HEK293 (cell line): Measurements from ENCODE around the gene CCDC136.
A peak's percentile ranks its signal among the peaks of the same experiment; 100 is the strongest.

Experiments
- GLIS1 ChIP-seq: fragments of 450-650 bp; formaldehyde crosslinking; IDR thresholded peaks from 2 replicates; pipeline ENCODE4 v1.5.1; 2016; ENCODE audit warnings: missing biosample characterization, missing genetic modification characterization
- HOXA7 ChIP-seq: sonication (generic); formaldehyde crosslinking; IDR thresholded peaks from 2 replicates; pipeline ENCODE4 v1.8.1; 2022; ENCODE audit warnings: missing genetic modification reagents, borderline replicate concordance
- PATZ1 ChIP-seq: fragments of 450-650 bp; formaldehyde crosslinking; IDR thresholded peaks from 2 replicates; pipeline ENCODE4 v1.5.1; 2016; ENCODE audit warnings: missing biosample characterization, missing genetic modification characterization
- SCRT1 ChIP-seq: fragments of 450-650 bp; formaldehyde crosslinking; IDR thresholded peaks from 2 replicates; pipeline ENCODE4 v1.5.1; 2016; ENCODE audit warnings: missing biosample characterization, missing genetic modification characterization, borderline replicate concordance
- SP2 ChIP-seq: fragments of 450-650 bp; formaldehyde crosslinking; IDR thresholded peaks from 2 replicates; pipeline ENCODE4 v1.5.1; 2016; ENCODE audit warnings: missing biosample characterization, missing genetic modification characterization
- ZBTB21 ChIP-seq: fragments of 450-650 bp; formaldehyde crosslinking; IDR thresholded peaks from 2 replicates; pipeline ENCODE4 v1.5.1; 2017; ENCODE audit warnings: missing biosample characterization, missing genetic modification characterization
- ZBTB48 ChIP-seq: fragments of 450-650 bp; formaldehyde crosslinking; IDR thresholded peaks from 2 replicates; pipeline ENCODE4 v1.5.1; 2016; ENCODE audit warnings: missing biosample characterization, missing genetic modification characterization
- ZNF239 ChIP-seq: fragments of 450-650 bp; formaldehyde crosslinking; IDR thresholded peaks from 2 replicates; pipeline ENCODE4 v1.5.1; 2016; ENCODE audit warnings: missing biosample characterization, missing genetic modification characterization
- ZNF280C ChIP-seq: fragments of 450-650 bp; formaldehyde crosslinking; IDR thresholded peaks from 2 replicates; pipeline ENCODE4 v1.5.1; 2016; ENCODE audit warnings: missing biosample characterization, missing genetic modification characterization
- ZNF571 ChIP-seq: fragments of 450-650 bp; formaldehyde crosslinking; IDR thresholded peaks from 2 replicates; pipeline ENCODE4 v1.5.0; 2017; ENCODE audit warnings: missing biosample characterization, missing genetic modification characterization
- ZNF610 ChIP-seq: fragments of 450-650 bp; formaldehyde crosslinking; IDR thresholded peaks from 2 replicates; pipeline ENCODE4 v1.5.1; 2016; ENCODE audit warnings: missing biosample characterization, missing genetic modification characterization, borderline replicate concordance
- ZNF747 ChIP-seq: fragments of 450-650 bp; formaldehyde crosslinking; IDR thresholded peaks from 2 replicates; pipeline ENCODE4 v1.5.1; 2016; ENCODE audit warnings: missing biosample characterization, missing genetic modification characterization
- ZNF785 ChIP-seq: fragments of 450-650 bp; formaldehyde crosslinking; IDR thresholded peaks from 2 replicates; pipeline ENCODE4 v1.5.1; 2016; ENCODE audit warnings: missing biosample characterization, missing genetic modification characterization
- ZNF791 ChIP-seq: fragments of 450-650 bp; formaldehyde crosslinking; IDR thresholded peaks from 2 replicates; pipeline ENCODE4 v1.5.1; 2016; ENCODE audit warnings: missing biosample characterization, missing genetic modification characterization
- ZSCAN5A ChIP-seq: fragments of 450-650 bp; formaldehyde crosslinking; IDR thresholded peaks from 2 replicates; pipeline ENCODE4 v1.5.1; 2016; ENCODE audit warnings: missing biosample characterization, missing genetic modification characterization
- TF ChIP-seq, protein P1 (sequence below): fragments of 450-650 bp; formaldehyde crosslinking; IDR thresholded peaks from 2 replicates; pipeline ENCODE4 v1.5.1; 2016; ENCODE audit warnings: missing biosample characterization, missing genetic modification characterization
- TF ChIP-seq, protein P2 (sequence below): fragments of 450-650 bp; formaldehyde crosslinking; IDR thresholded peaks from 2 replicates; pipeline ENCODE4 v1.5.1; 2016; ENCODE audit warnings: missing biosample characterization, missing genetic modification characterization, borderline replicate concordance
- TF ChIP-seq, protein P3 (sequence below): fragments of 450-650 bp; formaldehyde crosslinking; optimal IDR thresholded peaks from 2 replicates; pipeline ENCODE3; 2016; ENCODE audit warnings: missing biosample characterization, mild to moderate bottlenecking, missing genetic modification characterization
- TF ChIP-seq, protein P4 (sequence below): fragments of 450-650 bp; formaldehyde crosslinking; conservative IDR thresholded peaks from 2 replicates; pipeline ENCODE4 v1.5.1; 2016; ENCODE audit warnings: low read depth, missing biosample characterization, missing genetic modification characterization
- TF ChIP-seq, protein P5 (sequence below): fragments of 450-650 bp; formaldehyde crosslinking; IDR thresholded peaks from 2 replicates; pipeline ENCODE4 v1.5.1; 2017; ENCODE audit warnings: missing biosample characterization, missing genetic modification characterization

The CCDC136 gene

GRCh38 chr7:128869138-128869943, 77.6 kb downstream of the CCDC136 start (continued):
- TF ChIP-seq, protein P1, sequence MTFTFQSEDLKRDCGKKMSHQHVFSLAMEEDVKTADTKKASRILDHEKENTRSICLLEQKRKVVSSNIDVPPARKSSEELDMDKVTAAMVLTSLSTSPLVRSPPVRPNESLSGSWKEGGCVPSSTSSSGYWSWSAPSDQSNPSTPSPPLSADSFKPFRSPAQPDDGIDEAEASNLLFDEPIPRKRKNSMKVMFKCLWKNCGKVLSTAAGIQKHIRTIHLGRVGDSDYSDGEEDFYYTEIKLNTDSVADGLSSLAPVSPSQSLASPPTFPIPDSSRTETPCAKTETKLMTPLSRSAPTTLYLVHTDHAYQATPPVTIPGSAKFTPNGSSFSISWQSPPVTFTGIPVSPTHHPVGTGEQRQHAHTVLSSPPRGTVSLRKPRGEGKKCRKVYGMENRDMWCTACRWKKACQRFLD (tag by site-specific recombination), result no peak
- TF ChIP-seq ZNF610, result peak; percentile 55; the same call in 1 of the 2 replicates
- TF ChIP-seq SCRT1 (tag by site-specific recombination), result no peak
- TF ChIP-seq, protein P2, sequence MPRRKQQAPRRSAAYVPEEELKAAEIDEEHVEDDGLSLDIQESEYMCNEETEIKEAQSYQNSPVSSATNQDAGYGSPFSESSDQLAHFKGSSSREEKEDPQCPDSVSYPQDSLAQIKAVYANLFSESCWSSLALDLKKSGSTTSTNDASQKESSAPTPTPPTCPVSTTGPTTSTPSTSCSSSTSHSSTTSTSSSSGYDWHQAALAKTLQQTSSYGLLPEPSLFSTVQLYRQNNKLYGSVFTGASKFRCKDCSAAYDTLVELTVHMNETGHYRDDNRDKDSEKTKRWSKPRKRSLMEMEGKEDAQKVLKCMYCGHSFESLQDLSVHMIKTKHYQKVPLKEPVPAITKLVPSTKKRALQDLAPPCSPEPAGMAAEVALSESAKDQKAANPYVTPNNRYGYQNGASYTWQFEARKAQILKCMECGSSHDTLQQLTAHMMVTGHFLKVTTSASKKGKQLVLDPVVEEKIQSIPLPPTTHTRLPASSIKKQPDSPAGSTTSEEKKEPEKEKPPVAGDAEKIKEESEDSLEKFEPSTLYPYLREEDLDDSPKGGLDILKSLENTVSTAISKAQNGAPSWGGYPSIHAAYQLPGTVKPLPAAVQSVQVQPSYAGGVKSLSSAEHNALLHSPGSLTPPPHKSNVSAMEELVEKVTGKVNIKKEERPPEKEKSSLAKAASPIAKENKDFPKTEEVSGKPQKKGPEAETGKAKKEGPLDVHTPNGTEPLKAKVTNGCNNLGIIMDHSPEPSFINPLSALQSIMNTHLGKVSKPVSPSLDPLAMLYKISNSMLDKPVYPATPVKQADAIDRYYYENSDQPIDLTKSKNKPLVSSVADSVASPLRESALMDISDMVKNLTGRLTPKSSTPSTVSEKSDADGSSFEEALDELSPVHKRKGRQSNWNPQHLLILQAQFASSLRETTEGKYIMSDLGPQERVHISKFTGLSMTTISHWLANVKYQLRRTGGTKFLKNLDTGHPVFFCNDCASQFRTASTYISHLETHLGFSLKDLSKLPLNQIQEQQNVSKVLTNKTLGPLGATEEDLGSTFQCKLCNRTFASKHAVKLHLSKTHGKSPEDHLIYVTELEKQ (tag by site-specific recombination), result no peak
- TF ChIP-seq, protein P3, sequence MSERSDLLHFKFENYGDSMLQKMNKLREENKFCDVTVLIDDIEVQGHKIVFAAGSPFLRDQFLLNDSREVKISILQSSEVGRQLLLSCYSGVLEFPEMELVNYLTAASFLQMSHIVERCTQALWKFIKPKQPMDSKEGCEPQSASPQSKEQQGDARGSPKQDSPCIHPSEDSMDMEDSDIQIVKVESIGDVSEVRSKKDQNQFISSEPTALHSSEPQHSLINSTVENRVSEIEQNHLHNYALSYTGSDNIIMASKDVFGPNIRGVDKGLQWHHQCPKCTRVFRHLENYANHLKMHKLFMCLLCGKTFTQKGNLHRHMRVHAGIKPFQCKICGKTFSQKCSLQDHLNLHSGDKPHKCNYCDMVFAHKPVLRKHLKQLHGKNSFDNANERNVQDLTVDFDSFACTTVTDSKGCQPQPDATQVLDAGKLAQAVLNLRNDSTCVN (tag by site-specific recombination), result peak; percentile 90
- TF ChIP-seq ZNF239 (tag by site-specific recombination), result no peak
- peak; percentile 87 for TF ChIP-seq ZBTB48
- no peak for TF ChIP-seq ZNF280C (tag by site-specific recombination)
- TF ChIP-seq ZNF785 (tag by site-specific recombination), result no peak
- TF ChIP-seq ZNF571 (tag by site-specific recombination), result no peak
- no peak for TF ChIP-seq ZNF791
- TF ChIP-seq, protein P4, sequence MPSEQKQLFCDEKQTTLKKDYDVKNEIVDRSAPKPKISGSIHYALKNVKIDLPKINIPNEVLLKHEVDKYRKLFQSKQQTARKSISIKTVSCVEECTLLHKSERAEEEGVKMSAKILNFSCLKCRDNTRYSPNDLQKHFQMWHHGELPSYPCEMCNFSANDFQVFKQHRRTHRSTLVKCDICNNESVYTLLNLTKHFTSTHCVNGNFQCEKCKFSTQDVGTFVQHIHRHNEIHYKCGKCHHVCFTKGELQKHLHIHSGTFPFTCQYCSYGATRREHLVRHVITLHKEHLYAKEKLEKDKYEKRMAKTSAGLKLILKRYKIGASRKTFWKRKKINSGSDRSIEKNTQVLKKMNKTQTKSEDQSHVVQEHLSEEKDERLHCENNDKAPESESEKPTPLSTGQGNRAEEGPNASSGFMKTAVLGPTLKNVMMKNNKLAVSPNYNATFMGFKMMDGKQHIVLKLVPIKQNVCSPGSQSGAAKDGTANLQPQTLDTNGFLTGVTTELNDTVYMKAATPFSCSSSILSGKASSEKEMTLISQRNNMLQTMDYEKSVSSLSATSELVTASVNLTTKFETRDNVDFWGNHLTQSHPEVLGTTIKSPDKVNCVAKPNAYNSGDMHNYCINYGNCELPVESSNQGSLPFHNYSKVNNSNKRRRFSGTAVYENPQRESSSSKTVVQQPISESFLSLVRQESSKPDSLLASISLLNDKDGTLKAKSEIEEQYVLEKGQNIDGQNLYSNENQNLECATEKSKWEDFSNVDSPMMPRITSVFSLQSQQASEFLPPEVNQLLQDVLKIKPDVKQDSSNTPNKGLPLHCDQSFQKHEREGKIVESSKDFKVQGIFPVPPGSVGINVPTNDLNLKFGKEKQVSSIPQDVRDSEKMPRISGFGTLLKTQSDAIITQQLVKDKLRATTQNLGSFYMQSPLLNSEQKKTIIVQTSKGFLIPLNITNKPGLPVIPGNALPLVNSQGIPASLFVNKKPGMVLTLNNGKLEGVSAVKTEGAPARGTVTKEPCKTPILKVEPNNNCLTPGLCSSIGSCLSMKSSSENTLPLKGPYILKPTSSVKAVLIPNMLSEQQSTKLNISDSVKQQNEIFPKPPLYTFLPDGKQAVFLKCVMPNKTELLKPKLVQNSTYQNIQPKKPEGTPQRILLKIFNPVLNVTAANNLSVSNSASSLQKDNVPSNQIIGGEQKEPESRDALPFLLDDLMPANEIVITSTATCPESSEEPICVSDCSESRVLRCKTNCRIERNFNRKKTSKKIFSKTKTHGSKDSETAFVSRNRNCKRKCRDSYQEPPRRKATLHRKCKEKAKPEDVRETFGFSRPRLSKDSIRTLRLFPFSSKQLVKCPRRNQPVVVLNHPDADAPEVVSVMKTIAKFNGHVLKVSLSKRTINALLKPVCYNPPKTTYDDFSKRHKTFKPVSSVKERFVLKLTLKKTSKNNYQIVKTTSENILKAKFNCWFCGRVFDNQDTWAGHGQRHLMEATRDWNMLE, result no peak
- peak; percentile 80 for TF ChIP-seq PATZ1 (tag by site-specific recombination)
- no peak for TF ChIP-seq ZSCAN5A (tag by site-specific recombination)
- TF ChIP-seq ZBTB21, result no peak
- TF ChIP-seq GLIS1 (tag by site-specific recombination), result peak; percentile 61
- TF ChIP-seq SP2 (tag by site-specific recombination), result peak; percentile 83
- TF ChIP-seq, protein P5, sequence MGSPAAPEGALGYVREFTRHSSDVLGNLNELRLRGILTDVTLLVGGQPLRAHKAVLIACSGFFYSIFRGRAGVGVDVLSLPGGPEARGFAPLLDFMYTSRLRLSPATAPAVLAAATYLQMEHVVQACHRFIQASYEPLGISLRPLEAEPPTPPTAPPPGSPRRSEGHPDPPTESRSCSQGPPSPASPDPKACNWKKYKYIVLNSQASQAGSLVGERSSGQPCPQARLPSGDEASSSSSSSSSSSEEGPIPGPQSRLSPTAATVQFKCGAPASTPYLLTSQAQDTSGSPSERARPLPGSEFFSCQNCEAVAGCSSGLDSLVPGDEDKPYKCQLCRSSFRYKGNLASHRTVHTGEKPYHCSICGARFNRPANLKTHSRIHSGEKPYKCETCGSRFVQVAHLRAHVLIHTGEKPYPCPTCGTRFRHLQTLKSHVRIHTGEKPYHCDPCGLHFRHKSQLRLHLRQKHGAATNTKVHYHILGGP (tag by site-specific recombination), result no peak
- TF ChIP-seq HOXA7 (CRISPR knock-in tag), result no peak
- TF ChIP-seq ZNF747 (tag by site-specific recombination), result no peak
